ENCODE measurements around the gene SOBP. TPM values are rescaled to one million over a fixed set of nuclear protein-coding genes. Genes with fewer than 3 reads are reported as not detected.

The SOBP gene
- total RNA-seq, 4 donors from 2014 or later = 0.27 to 2.7 (median 1.5) TPM

DNA sequence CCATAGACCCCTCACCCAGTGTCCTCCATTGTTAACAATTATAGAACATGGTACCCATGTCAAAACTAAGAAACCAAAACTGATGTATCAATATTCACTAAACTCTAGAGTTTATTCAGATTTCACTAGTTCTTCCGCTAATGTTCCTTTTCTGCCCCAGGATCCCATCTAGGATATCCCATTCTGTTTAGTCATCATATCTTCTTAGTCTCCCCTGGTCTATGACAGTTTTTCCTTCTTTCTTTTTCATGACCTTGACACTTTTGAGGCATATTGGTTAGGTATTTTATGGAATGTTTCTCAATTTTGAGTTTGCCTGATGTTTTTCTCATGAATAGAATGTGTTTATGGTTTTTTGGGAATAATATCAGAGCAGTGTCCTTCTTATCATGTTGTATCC is 187.5 kb downstream of the SOBP start:
- DNase-seq (ENCODE audit: low spot score in 2 of 2) = no peak
- intact Hi-C loops (cut with DNase I; ENCODE audit: low total_unique reads) = loop anchor here (10.0 kb wide), 1 partner anchor 167 kb away; no protein-coding TSS in a partner anchor
- 95 to 96% methylated on average over 1 of the region's 1 CpG for WGBS, 2 donors

DNA sequence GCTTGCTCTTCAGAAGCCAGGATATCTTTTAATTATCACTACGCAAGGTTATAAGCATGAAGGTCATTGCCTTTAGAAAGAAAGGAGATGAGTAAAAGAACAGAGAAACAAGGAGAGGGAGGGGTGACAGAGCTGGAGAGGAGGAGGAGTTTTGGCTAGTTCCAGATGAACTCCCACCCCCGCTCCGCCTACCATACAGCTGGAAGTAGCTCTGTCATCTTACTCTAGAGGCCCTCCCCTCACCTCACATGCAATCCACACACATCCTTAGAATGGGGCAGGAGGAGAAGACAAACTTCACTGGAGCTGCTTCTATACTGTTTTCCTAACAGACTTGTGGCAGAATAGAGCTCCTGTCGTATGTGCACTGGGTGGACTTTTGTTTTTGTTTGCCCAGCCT is 189.5 kb downstream of the SOBP start:
- intact Hi-C loops (cut with DNase I; ENCODE audit: low total_unique reads) = loop anchor here (10.0 kb wide), 1 partner anchor 165 kb away; no protein-coding TSS in a partner anchor
- TF ChIP-seq CTCF (IDR thresholded peaks at IDR 0.05) = no peak
- TF ChIP-seq POLR2A (IDR thresholded peaks at IDR 0.05) = no peak
- 60 to 66% methylated on average over 4 of the region's 4 CpGs for WGBS, 2 donors
- DNase-seq (ENCODE audit: low spot score in 2 of 2) = peak in 1 of 2 donors; percentile 68
- no peak overlapping the region for H3K4me3 ChIP-seq (ENCODE audit: low read depth, poor library complexity, severe bottlenecking)

More for the DNA sequence above, 187.5 kb downstream of the SOBP start:
- TF ChIP-seq POLR2A (IDR thresholded peaks at IDR 0.05) (no peak), CTCF (IDR thresholded peaks at IDR 0.05) (no peak)
- no peak overlapping the region for H3K4me3 ChIP-seq (ENCODE audit: low read depth, poor library complexity, severe bottlenecking)

DNA sequence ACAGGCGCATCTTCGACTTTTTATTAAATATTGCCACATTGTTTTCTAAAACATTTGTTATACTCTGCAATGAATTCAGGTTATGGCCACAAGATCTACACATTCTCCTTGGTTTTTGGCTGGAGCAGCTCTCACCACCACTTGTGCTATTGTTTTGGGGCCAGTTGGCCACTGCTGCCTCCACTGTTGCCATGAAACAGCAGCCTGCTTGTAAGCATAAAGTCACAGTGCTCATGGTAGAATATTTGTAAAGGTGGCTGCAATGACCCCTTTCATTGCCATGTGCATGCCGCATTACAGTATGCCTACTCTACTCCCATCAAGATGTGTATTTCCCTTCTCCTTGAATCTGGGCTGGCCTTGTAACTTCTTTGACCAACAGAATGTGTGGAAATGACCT is 192.8 kb downstream of the SOBP start:
- intact Hi-C loops (cut with DNase I; ENCODE audit: low total_unique reads) = no loop called here
- TF ChIP-seq CTCF (IDR thresholded peaks at IDR 0.05) (no peak), POLR2A (IDR thresholded peaks at IDR 0.05) (no peak)
- 95 to 99% methylated on average over 3 of the region's 3 CpGs for WGBS, 2 donors
- no peak for DNase-seq (ENCODE audit: low spot score in 2 of 2)
- no peak overlapping the region for H3K4me3 ChIP-seq (ENCODE audit: low read depth, poor library complexity, severe bottlenecking)

DNA sequence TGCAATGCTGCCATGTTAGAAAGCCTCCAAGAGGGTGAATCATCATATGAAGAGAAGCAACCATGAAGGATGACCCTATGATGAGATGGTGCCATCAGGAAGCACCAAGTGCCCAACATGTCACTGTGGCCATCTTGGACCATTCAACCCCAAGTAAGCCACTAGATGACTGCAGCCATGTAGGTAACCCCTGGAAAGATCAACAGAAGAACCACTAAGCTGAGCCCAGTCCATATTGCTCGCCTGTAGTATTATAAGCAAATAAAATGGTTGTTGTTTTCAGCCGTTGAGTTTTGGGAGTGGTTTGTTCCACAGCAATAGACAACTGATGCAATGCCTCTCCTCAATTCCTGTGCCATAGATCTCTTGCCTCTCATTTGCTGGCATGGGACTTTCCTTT is 193.3 kb downstream of the SOBP start:
- TF ChIP-seq CTCF (IDR thresholded peaks at IDR 0.05) (no peak), POLR2A (IDR thresholded peaks at IDR 0.05) (no peak)
- intact Hi-C loops (cut with DNase I; ENCODE audit: low total_unique reads) = no loop called here
- DNase-seq (ENCODE audit: low spot score in 2 of 2) = peak in 1 of 2 donors; percentile 14
- WGBS, 2 donors = 97 to 98% methylated on average over 2 of the region's 2 CpGs
- H3K4me3 ChIP-seq (ENCODE audit: low read depth, poor library complexity, severe bottlenecking) = no peak overlapping the region

DNA sequence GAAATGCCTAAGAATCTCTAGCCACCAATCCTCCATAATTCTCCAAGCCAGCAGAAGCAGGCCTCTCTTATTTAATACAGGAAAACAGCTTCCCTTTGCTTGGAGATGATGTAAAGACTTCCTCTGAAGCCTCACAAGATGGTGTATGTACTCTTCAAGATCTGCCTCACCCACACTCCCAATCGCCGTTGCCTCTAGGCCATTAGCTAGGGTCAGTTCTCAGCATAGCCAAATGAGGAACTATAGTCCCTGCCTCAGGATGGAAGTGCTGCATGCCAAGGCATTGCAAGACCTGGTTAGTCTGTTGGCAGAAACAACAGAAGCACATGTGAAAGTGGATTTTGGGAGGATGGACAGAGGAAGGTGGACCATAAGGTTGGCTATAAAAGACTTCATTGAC is 195.1 kb downstream of the SOBP start:
- TF ChIP-seq POLR2A (IDR thresholded peaks at IDR 0.05) (no peak), CTCF (IDR thresholded peaks at IDR 0.05) (no peak)
- WGBS, 2 donors = 97% methylated on average over 2 of the region's 2 CpGs

DNA sequence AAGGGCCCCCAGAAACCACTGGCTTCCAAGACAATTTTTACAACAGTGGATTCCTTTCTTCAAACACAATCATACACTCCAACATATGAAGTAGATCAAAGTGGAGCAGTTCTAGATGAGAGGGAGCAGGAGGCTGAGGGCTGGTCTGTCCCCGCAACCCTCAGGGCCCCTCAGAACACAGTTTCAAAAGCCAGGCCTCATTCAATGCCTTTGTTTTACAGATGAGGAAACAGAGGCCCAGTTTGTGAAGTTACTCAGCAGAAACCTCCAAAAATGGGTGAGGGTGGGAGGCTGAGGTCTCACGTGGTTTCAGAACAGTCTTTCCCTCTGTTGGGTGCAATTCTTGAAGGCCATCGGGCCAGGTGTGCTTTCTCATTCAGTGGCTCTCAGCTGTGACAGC is 199.3 kb downstream of the SOBP start:
- 93 to 98% methylated on average over 3 of the region's 3 CpGs for WGBS, 2 donors
- H3K4me3 ChIP-seq (ENCODE audit: low read depth, poor library complexity, severe bottlenecking) = no peak overlapping the region
- TF ChIP-seq CTCF (IDR thresholded peaks at IDR 0.05) = no peak
- no peak for TF ChIP-seq POLR2A (IDR thresholded peaks at IDR 0.05)
- DNase-seq (ENCODE audit: low spot score in 2 of 2) = peak in 1 of 2 donors; percentile 20
- intact Hi-C loops (cut with DNase I; ENCODE audit: low total_unique reads) = no loop called here

More for the DNA sequence above, 195.1 kb downstream of the SOBP start:
- no peak overlapping the region for H3K4me3 ChIP-seq (ENCODE audit: low read depth, poor library complexity, severe bottlenecking)
- DNase-seq (ENCODE audit: low spot score in 2 of 2) = peak in 1 of 2 donors; percentile 31
- intact Hi-C loops (cut with DNase I; ENCODE audit: low total_unique reads) = no loop called here
